ENCODE measurements around the gene ASNS. TPM values are rescaled to one million over a fixed set of nuclear protein-coding genes. Genes with fewer than 3 reads are reported as not detected.
"Not testable (repeated sequence)": the region's sequence is repeated elsewhere in the genome, so short reads cannot be mapped to it uniquely, and the experiment has no call there.

ASNS gene
- total and polyA plus RNA-seq, 10 of the 15 experiments (the other 5 are each of a cell fraction or from before 2014, with no cell fraction given) = 33.1 to 105 (median 67.4) TPM

GRCh38 chr7:97874894-97875293 is 2.7 kb upstream of the ASNS start:
- H3K79me2 ChIP-seq (ENCODE audit: control insufficient read depth, insufficient read depth, low read length); RAD21 ChIA-PET (ENCODE audit: unreplicated experiment); H3K9ac ChIP-seq (ENCODE audit: control insufficient read depth, insufficient read depth, low read length); FAIRE-seq; SMC1A ChIA-PET (ENCODE audit: uncharacterized antibody, unreplicated experiment); ATAC-seq; H3K4me2 ChIP-seq (ENCODE audit: control insufficient read depth, insufficient read depth); H3K27ac ChIP-seq (ENCODE audit: control insufficient read depth, insufficient read depth); CTCF ChIA-PET; in situ Hi-C loops (cut with MboI); BruUV-seq (replicated peaks); H3K9me3 ChIP-seq (replicated peaks; ENCODE audit: control insufficient read depth, insufficient read depth, low read length); H3K4me3 ChIP-seq; POLR2A ChIA-PET; H2AFZ ChIP-seq (ENCODE audit: control insufficient read depth, low read depth, low read length); DNase-seq (ENCODE audit: low read depth, low spot score); H4K20me1 ChIP-seq (ENCODE audit: control insufficient read depth, insufficient read depth); H3K4me1 ChIP-seq (ENCODE audit: control insufficient read depth, insufficient read depth, low read length); H3K27me3 ChIP-seq (replicated peaks in 1 of 2; ENCODE audit: control insufficient read depth in 2 of 2, insufficient read depth in 2 of 2, low read length in 1 of 2); H3K36me3 ChIP-seq (ENCODE audit: control insufficient read depth in 2 of 2, insufficient read depth in 2 of 2, low read length in 1 of 2): not testable (repeated sequence)
- 61% methylated on average over 4 of the region's 4 CpGs for WGBS (ENCODE audit: insufficient coverage, insufficient replicate concordance, low lambda C conversion rate, missing lambda C conversion rate)
- intact Hi-C loops (cut with micrococcal nuclease; ENCODE audit: unreplicated experiment) = loop anchor here (5.0 kb wide), 1 partner anchor 52 kb away; no protein-coding TSS in a partner anchor

- Histone ChIP-seq H4K20me1 (ENCODE audit: control insufficient read depth, insufficient read depth) (no peaks in the 10 kb centered on the region), H3K36me3 (ENCODE audit: control insufficient read depth in 2 of 2, insufficient read depth in 2 of 2, low read length in 1 of 2) (no peaks in the 10 kb centered on the region), H3K79me2 (ENCODE audit: control insufficient read depth, insufficient read depth, low read length) (peaks cover 7% of the 10 kb centered on the region), H3K4me3 (no peak overlapping the region), H3K9ac (ENCODE audit: control insufficient read depth, insufficient read depth, low read length) (no peak overlapping the region), H3K4me2 (ENCODE audit: control insufficient read depth, insufficient read depth) (no peak overlapping the region), H3K4me1 (ENCODE audit: control insufficient read depth, insufficient read depth, low read length) (no peaks in the 10 kb centered on the region; the same call in 1 of the 2 replicates), H2AFZ (ENCODE audit: control insufficient read depth, low read depth, low read length) (no peak overlapping the region), H3K27me3 (replicated peaks in 1 of 2; ENCODE audit: control insufficient read depth in 2 of 2, insufficient read depth in 2 of 2, low read length in 1 of 2) (no peaks in the 10 kb centered on the region), H3K27ac (ENCODE audit: control insufficient read depth, insufficient read depth) (no peak overlapping the region), H3K9me3 (replicated peaks; ENCODE audit: control insufficient read depth, insufficient read depth, low read length) (no peaks in the 10 kb centered on the region)
- in situ Hi-C loops (cut with MboI) = no loop called here
- 92% methylated on average over 3 of the region's 3 CpGs for WGBS (ENCODE audit: insufficient coverage, insufficient replicate concordance, low lambda C conversion rate, missing lambda C conversion rate)
- RAD21 ChIA-PET (ENCODE audit: unreplicated experiment) = no interaction called here
- TF ChIP-seq ESRRA (IDR thresholded peaks at IDR 0.05; ENCODE audit: low read length) (no peak), TAF1 (IDR thresholded peaks at IDR 0.05; ENCODE audit: borderline replicate concordance, low read depth, low read length) (no peak), ZBTB4 (CRISPR knock-in tag; IDR thresholded peaks at IDR 0.05) (no peak), STAT3 (IDR thresholded peaks at IDR 0.05; ENCODE audit: low read depth, low read length) (no peak), ZNF384 (IDR thresholded peaks at IDR 0.05; ENCODE audit: borderline replicate concordance, low read depth, low read length) (no peak), MTA3 (IDR thresholded peaks at IDR 0.05; ENCODE audit: borderline replicate concordance, low read length) (no peak), MTA2 (IDR thresholded peaks at IDR 0.05; ENCODE audit: low read depth) (no peak), NFYB (IDR thresholded peaks at IDR 0.05; ENCODE audit: insufficient read depth, low read depth, low read length) (no peak), RB1 (IDR thresholded peaks at IDR 0.05; ENCODE audit: borderline replicate concordance) (no peak), IKZF2 (IDR thresholded peaks at IDR 0.05) (no peak), YY1 (IDR thresholded peaks at IDR 0.05; ENCODE audit: low read depth, low read length) (no peak)
- TF ChIP-seq, protein P1, sequence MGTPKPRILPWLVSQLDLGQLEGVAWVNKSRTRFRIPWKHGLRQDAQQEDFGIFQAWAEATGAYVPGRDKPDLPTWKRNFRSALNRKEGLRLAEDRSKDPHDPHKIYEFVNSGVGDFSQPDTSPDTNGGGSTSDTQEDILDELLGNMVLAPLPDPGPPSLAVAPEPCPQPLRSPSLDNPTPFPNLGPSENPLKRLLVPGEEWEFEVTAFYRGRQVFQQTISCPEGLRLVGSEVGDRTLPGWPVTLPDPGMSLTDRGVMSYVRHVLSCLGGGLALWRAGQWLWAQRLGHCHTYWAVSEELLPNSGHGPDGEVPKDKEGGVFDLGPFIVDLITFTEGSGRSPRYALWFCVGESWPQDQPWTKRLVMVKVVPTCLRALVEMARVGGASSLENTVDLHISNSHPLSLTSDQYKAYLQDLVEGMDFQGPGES (IDR thresholded peaks at IDR 0.05) = no peak
- CTCF ChIA-PET = no interaction called here
- BruUV-seq (replicated peaks) = no TSS peak
- SMC1A ChIA-PET (ENCODE audit: uncharacterized antibody, unreplicated experiment) = no interaction called here
- no peak for FAIRE-seq
- no peak for ATAC-seq
- no peak for DNase-seq (ENCODE audit: low read depth, low spot score)
- POLR2A ChIA-PET = no interaction called here
- intact Hi-C loops (cut with micrococcal nuclease; ENCODE audit: unreplicated experiment) = loop anchor here (5.0 kb wide), 1 partner anchor 54 kb away; no protein-coding TSS in a partner anchor
Measured at GRCh38 chr7:97873606-97874005, 1.4 kb upstream of the ASNS start.

All from GM12878 (cell line).